Islet precursor cell (in vitro differentiated cells): ENCODE measurements around the gene FASN.
"Not testable (repeated sequence)": the region's sequence is repeated elsewhere in the genome, so short reads cannot be mapped to it uniquely, and the experiment has no call there.

Experiments used
- DNase-seq: peaks from one replicate; pipeline ENCODE4 v3.0.0-alpha.2; 2018

Gene FASN

GRCh38 chr17:82054351-82055022 is 43.5 kb downstream of the FASN start:
- no peak for DNase-seq

GRCh38 chr17:82053556-82054263 is 44.3 kb downstream of the FASN start:
- DNase-seq: no peak

- DNase-seq: no peak
These were observed 44.9 kb downstream of the FASN start for GRCh38 chr17:82053130-82053529.

GRCh38 chr17:82052638-82053059 is 45.4 kb downstream of the FASN start:
- DNase-seq: no peak

GRCh38 chr17:82051776-82052637 is 46.0 kb downstream of the FASN start, which contains the start of the genes GPS1 and RFNG:
Gene GPS1 (plus strand): TSS chr17:82051898. CDS start chr17:82051932, 34 bp downstream.
Gene RFNG (minus strand): TSS chr17:82051811. CDS start chr17:82051766, 45 bp downstream.
- DNase-seq: peak; percentile 86

GRCh38 chr17:82050761-82051641 is 47.0 kb downstream of the FASN start:
- DNase-seq: no peak

GRCh38 chr17:82050152-82050760 is 47.8 kb downstream of the FASN start:
- no peak for DNase-seq

GRCh38 chr17:82049521-82049971 is 48.5 kb downstream of the FASN start:
- DNase-seq: no peak

GRCh38 chr17:82049106-82049505 is 48.9 kb downstream of the FASN start:
- no peak for DNase-seq

- DNase-seq: no peak
These were observed 49.5 kb downstream of the FASN start for GRCh38 chr17:82048571-82048971.

- DNase-seq: no peak
These were observed 50.0 kb downstream of the FASN start for GRCh38 chr17:82047914-82048570.

- no peak for DNase-seq
These were observed 50.7 kb downstream of the FASN start for GRCh38 chr17:82047379-82047778.

GRCh38 chr17:82046903-82047302 is 51.1 kb downstream of the FASN start:
- no peak for DNase-seq

- DNase-seq: no peak
These were observed 52.0 kb downstream of the FASN start for GRCh38 chr17:82045936-82046484.

- DNase-seq: no peak
These were observed 54.5 kb downstream of the FASN start for GRCh38 chr17:82043507-82043906.

- no peak for DNase-seq
These were observed 55.4 kb downstream of the FASN start for GRCh38 chr17:82042649-82043048.

GRCh38 chr17:82041144-82041814 is 56.8 kb downstream of the FASN start:
- no peak for DNase-seq

GRCh38 chr17:82039695-82040299 is 58.2 kb downstream of the FASN start:
- DNase-seq: no peak

GRCh38 chr17:82038796-82039409 is 59.1 kb downstream of the FASN start:
- not testable (repeated sequence) for DNase-seq

- DNase-seq: no peak
These were observed 60.2 kb downstream of the FASN start for GRCh38 chr17:82037889-82038195.
